RWPE1 (cell line): Measurements from ENCODE around the gene NF2.
A peak's percentile ranks its signal among the peaks of the same experiment; 100 is the strongest.
"Not testable (repeated sequence)": the region's sequence is repeated elsewhere in the genome, so short reads cannot be mapped to it uniquely, and the experiment has no call there.

Experiments
- CTCF ChIA-PET: fragments of 350-600 bp; sonication (Branson Sonifier 250); formaldehyde crosslinking; extraction: SDS; loops from one replicate; lab custom pipeline; 2021; lab: Yijun Ruan, JAX
- POLR2A ChIA-PET: fragments of 400-600 bp; formaldehyde crosslinking; extraction: SDS; loops from one replicate; lab custom pipeline; 2020; ENCODE audit warnings: antibody characterized with exemption; ENCODE audit not compliant: low non-redundant PET; lab: Yijun Ruan, JAX
- DNase-seq: peaks from one replicate; pipeline ENCODE4 v3.0.0; 2012; ENCODE audit warnings: low spot score
- H3K27ac ChIP-seq: fragments of 450-650 bp; 2 replicates; pipeline ENCODE4 v1.5.1; 2017
- TF ChIP-seq, protein P1 (sequence below): fragments of 450-650 bp; conservative IDR thresholded peaks from 2 replicates; pipeline ENCODE4 v1.5.1; 2017; ENCODE audit warnings: low read depth, mild to moderate bottlenecking

Gene NF2

DNA sequence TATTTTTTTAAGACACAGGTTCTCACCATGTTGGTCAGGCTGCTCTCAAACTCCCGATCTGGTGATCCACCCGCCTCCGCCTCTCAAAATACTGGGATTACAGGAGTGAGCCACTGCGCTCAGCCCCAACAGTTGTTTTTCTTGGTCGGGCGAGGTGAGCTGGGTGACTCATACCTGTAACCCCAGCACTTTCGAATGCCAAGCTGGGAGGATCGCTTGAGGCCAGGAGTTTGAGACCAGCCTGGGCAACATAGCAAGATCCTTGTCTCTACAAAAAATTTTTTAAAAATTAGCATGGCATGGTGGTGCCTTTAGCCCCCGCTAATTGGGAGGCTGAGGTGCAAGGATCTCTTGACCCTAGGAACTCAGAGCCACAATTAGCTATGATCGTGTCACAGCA lies 7.0 kb upstream of the NF2 start:
- POLR2A ChIA-PET, result no interaction called here
- H3K27ac ChIP-seq, result no peak overlapping the region
- CTCF ChIA-PET, result no interaction called here
- TF ChIP-seq, protein P1, sequence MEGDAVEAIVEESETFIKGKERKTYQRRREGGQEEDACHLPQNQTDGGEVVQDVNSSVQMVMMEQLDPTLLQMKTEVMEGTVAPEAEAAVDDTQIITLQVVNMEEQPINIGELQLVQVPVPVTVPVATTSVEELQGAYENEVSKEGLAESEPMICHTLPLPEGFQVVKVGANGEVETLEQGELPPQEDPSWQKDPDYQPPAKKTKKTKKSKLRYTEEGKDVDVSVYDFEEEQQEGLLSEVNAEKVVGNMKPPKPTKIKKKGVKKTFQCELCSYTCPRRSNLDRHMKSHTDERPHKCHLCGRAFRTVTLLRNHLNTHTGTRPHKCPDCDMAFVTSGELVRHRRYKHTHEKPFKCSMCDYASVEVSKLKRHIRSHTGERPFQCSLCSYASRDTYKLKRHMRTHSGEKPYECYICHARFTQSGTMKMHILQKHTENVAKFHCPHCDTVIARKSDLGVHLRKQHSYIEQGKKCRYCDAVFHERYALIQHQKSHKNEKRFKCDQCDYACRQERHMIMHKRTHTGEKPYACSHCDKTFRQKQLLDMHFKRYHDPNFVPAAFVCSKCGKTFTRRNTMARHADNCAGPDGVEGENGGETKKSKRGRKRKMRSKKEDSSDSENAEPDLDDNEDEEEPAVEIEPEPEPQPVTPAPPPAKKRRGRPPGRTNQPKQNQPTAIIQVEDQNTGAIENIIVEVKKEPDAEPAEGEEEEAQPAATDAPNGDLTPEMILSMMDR, result no peak
- DNase-seq, result no peak

DNA sequence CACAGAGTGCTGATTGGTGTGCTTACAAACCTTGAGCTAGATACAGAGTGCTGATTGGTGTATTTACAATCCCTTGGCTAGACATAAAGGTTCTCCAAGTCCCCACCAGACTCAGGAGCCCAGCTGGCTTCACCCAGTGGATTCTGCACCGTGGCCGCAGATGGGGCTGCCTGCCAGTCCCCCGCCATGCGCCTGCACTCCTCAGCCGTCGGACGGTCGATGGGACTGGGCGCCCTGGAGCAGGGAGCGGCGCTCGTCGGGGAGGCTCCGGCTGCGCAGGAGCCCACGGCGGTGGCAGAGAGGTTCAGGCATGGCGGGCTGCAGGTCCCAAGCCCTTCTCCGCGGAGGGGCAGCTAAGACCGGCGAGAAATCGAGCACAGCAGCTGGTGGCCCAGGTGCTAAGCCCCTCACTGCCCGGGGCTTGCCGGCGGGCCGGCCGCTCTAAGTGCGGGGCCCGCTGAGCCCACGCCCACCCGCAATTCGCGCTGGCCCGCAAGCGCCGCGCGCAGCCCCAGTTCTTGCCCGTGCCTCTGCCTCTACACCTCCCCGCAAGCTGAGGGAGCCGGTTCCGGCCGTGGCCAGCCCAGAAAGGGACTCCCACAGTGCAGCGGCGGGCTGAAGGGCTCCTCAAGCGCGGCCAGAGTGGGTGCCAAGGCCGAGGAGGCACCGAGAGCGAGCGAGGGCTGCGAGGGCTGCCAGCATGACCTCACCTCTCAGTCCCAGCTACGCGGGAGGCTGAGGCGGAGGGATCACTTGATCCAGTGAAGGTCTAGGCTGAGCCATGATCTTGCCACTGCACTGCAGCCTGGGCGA lies 5.4 kb upstream of the NF2 start:
- H3K27ac ChIP-seq, DNase-seq, POLR2A ChIA-PET, CTCF ChIA-PET: not testable (repeated sequence)

DNA sequence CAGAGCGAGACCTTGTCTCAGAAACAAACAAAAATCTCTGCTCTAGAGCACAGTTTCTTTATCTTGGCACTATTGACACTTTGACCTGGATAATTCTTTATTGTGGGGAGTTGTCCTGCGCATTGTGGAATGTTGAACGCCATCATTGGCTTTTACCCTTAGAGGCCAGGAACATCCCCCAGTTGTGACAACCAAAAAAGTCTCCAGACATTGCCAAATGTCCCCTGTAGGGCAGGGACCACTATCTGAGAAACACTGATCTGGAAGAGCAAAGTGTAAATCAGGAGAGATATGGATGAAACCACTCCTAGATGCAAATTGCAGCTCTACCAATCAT lies 4.8 kb upstream of the NF2 start:
- ChIA-PET CTCF (no interaction called here), POLR2A (no interaction called here)
- DNase-seq, result no peak
- H3K27ac ChIP-seq, result no peak overlapping the region
- TF ChIP-seq, protein P1, result no peak

DNA sequence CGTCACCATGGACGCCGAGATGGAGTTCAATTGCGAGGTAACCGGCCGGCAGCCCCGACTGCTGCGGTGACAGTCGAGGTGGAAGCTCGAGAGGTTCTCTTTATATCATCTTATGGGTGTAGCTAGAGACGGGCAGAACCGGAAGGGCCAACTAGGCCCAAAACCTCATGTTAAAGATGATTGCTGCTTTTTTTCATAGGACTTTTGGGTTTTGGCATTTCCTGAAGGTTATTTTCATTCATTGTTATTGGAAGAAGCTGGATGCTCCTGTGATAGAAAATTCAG lies 585 bp downstream of the NF2 start:
- TF ChIP-seq, protein P1, result no peak
- POLR2A ChIA-PET, result interaction anchor here (0.6 to 0.9 kb wide), 2 partner anchors 12 to 389 kb away, joined by 3 read pairs; no protein-coding TSS in a partner anchor
- CTCF ChIA-PET, result interaction anchor here (0.6 kb wide), 1 partner anchor 1545 kb away, joined by 3 read pairs; no protein-coding TSS in a partner anchor
- peak overlapping the region; percentile 83 for H3K27ac ChIP-seq
- no peak for DNase-seq

DNA sequence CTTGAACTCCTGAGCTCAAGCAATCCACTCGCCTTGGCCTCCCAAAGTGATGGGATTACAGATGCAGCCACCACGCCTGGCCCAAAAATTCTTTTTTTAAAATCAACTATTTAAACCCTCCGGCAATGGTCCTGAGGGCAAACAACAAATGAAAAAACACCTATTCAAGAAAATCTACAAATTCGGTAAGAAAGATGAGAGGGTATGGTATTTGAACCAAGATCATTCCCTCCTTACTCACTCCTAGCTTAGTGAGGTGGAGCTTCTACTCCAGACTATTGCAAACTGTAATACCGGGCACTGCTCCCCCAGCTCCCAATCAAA lies 2.1 kb downstream of the NF2 start:
- CTCF ChIA-PET, result interaction anchor here (0.7 to 0.8 kb wide), 3 partner anchors 16 to 618 kb away, joined by 3 to 5 read pairs (median 3); no protein-coding TSS in a partner anchor
- DNase-seq, result no peak
- H3K27ac ChIP-seq, result no peak overlapping the region
- TF ChIP-seq, protein P1, result no peak
- POLR2A ChIA-PET, result interaction anchor here (1.0 kb wide), 1 partner anchor 13 kb away, joined by 4 read pairs; no protein-coding TSS in a partner anchor

DNA sequence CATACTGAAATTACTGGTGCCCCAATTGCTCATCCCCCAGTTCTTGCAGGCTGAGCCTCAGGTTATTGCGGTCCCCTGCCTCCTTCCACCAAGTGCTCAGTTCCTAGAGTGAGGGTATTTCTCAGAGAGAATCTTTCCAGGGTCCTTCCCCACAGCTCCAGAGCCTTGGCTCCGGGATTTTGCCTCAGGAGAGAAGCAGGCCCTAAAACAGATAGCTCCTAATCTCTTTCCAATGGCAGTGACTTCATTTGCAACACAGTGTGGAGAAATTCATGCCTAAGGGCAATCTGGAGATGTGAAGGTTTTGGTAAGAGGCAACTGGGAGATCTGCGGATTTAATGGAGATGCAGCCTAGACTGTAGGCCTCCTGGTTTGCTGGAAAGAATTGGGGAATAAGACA lies 2.9 kb downstream of the NF2 start:
- ChIA-PET POLR2A (interaction anchor here (1.0 kb wide), 1 partner anchor 14 kb away, joined by 4 read pairs; no protein-coding TSS in a partner anchor), CTCF (interaction anchor here (0.8 kb wide), 1 partner anchor 17 kb away, joined by 3 read pairs; no protein-coding TSS in a partner anchor)
- TF ChIP-seq, protein P1, result no peak
- no peak for DNase-seq
- peak overlapping the region; percentile 12; the same call in 1 of the 2 replicates for H3K27ac ChIP-seq

DNA sequence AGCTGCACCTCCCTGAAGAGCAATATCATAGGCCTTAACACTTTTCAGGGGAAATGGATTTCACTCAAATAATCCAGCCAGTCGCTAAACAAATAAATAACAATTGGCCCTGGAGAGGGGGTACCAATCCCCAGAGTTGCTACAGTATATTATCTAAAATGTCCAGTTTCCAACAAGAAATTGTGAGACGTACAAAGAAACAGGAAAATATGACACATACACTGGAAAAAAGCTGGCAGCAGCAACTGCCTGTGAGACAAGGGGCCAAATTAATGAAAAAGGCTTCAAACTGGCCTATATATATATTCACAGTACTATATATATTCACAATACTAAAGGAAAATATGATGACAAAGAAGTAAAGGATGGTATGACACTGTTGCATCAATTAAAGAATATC lies 4.0 kb downstream of the NF2 start:
- no peak overlapping the region for H3K27ac ChIP-seq
- TF ChIP-seq, protein P1, result no peak
- CTCF ChIA-PET, result no interaction called here
- POLR2A ChIA-PET, result no interaction called here
- no peak for DNase-seq
